HS-27A (cell line): Measurements from ENCODE around the gene CD79A.

ENCODE experiments used
- DNase-seq: peaks from one replicate; pipeline ENCODE4 v3.0.0-alpha.2; 2012; ENCODE audit warnings: low read depth, missing footprints

Gene CD79A

DNA sequence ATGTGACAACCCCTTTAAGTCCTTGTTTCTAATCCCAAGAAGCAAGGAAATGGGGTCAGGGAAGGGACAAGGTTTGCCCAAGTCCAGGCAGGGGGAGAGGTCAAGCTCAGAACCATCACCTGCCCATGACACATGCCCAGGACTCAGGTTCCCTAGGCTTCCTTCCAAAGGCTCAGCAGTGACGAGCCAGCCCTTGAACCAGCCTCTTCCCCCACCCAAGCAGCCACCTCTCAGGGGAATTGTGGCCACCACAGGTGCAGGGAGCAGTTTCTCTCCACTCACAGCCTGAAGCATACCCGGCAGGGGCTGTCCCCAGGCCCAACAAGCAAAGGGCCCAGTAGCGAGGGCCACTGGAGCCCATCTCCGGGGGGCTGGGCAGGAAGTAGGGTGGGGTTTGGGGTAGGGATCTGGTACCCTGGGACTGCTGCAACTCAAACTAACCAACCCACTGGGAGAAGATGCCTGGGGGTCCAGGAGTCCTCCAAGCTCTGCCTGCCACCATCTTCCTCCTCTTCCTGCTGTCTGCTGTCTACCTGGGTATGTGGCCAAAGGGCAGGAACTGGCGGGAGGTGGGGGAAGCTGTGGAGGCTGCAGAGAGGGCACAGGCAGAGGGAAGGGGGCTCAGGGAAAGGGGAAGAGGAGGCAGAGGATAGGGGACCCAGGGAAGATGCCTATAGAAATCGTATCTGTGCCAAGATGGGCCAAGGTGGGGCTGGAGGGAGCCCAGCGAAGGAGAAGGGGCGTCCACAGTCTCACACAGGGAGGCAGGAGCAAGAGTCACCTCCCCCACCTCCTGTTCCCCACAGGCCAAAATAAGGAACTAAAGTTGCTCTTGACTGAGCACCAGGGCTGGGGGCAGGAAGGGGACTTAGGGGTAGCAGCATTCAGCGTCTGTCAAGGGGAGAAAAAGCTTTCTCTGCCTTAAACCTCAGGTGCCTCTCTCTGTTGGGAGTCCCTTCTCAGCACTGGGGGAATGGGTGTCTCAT is at the start of gene CD79A:
Gene CD79A (plus strand): TSS at position 433 of the 986 bp plus-strand sequence. CDS start 26 bp downstream, at position 459.
- no peak for DNase-seq

DNA sequence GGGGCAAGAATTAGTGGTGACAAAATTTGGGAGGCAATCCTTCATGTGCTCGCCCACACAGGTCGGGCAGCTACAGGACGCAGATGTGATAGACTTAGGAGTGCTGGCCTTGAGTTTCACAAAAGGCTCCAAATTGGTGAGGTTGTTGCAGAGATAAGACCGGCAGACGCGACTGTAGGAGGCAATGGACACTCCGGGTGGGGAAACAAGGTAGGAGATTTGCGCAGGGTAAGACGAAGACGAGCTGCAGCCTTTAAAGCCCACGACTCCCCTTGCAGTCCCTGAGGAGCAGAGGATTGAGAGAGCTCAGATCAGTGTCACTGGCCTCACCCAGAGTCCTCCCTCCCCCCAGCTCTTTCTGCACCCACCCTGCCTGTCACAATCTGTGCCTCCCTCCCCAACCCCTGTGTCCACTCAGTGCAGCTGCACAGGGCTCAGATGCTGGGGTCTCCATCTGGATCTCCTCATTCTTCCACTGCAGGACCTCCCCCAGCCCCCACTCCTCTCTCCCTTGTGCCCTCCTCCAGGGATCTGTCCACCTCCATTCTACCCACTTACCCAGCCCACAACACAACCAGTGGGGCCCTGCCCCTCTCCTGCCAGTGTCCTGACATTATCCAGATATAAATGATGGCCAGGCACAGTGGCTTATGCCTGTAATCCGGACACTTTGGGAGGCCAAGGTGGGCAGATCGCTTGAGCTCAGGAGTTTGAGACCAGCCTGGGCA is 38.9 kb upstream of the CD79A start:
- DNase-seq: no peak

DNA sequence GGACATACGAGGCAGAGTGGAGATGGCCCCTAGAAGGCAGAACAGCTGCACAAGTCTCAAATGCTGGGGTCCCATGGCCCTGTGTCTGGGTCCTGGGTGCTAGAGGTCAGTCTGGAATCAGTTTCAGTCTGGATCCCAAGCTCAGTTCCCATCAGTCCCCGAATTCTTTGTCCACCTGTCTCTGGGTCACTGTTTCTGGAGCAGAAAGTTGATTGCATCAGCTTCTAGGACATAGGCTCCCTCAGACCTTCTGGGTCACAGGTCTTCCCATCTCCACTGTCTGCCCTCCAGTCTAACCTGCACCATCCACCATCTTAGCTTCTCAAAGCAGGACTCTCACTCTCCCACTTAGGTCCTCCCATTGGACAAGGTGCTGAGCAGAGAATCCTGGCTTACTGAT is 37.9 kb upstream of the CD79A start:
- no peak for DNase-seq

DNA sequence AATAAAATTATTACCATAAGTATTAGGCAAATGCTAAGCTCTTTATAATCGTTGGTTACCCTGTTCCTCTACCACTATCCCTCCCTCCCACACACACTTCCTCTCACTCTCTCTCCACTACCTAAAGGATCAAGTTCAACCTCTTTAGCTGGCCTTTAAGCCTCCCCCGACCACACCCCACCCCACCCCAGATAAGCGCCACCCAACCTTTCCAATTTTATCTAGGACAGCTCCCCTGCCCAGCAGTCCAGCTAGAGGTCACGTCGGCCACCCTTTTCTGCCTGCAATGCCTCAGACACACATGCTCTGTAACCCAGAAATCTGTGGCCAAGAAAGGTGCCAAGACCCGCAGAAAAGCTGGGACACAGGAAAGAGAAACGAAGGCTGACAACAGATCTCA is 33.7 kb upstream of the CD79A start:
- no peak for DNase-seq

DNA sequence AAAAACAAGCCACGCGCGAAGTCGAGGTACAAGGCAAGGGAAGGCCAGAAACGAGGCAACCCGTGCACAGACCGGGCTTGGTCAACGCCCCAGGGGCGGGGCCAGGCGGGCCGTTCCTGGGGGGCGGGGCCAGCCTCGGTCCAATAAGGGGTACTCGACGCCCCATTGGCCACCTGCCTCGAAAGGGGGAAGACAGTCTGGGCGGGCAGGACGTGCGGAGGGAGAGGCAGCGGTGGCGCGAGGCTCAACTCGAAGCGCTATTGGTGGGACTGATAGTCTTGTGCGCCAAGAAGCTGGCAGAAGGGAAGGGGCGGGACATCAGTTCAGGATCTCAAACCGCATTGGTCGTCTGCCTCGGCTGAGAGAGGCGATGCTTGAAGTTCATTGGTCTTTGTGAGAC is 32.5 kb upstream of the CD79A start, which contains the start of gene LYPD4:
Gene LYPD4 (minus strand): TSS at position 83 of the 400 bp plus-strand sequence. CDS start 5,398 bp downstream, outside the sequence.
- DNase-seq: no peak

DNA sequence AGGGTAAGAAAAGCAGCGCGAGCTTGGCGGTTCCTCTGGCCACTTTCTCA is 32.3 kb upstream of the CD79A start, which contains the start of gene DMRTC2:
Gene DMRTC2 (plus strand): TSS at position 42 of the 50 bp plus-strand sequence. CDS start 2,387 bp downstream, outside the sequence.
- DNase-seq: no peak

DNA sequence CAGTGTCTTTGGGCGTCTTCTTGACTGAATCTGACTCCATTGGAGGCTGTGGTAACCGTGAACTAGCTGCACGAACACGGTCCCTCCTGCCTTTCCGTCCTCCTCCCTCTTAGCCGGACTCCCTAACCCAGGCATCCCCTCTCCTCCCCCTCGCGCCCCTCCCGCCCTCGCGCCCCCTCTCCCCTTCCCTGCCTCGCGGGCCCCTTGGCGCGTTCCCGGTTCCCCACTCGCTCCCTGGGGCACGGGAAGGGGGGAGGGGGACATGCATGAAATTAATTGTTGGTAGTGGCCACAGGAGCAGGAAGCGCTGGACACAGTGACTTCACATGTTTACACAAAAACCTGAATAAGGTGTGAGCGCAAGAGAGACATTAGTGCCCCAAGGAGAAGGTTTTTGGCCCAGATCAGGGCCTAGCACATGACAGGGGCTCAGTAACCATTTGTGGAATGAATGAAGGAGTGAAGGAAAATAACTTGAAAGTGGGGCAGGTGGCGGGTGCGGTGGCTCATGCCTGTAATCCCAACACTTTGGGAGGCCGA is 32.0 kb upstream of the CD79A start:
- DNase-seq: no peak

DNA sequence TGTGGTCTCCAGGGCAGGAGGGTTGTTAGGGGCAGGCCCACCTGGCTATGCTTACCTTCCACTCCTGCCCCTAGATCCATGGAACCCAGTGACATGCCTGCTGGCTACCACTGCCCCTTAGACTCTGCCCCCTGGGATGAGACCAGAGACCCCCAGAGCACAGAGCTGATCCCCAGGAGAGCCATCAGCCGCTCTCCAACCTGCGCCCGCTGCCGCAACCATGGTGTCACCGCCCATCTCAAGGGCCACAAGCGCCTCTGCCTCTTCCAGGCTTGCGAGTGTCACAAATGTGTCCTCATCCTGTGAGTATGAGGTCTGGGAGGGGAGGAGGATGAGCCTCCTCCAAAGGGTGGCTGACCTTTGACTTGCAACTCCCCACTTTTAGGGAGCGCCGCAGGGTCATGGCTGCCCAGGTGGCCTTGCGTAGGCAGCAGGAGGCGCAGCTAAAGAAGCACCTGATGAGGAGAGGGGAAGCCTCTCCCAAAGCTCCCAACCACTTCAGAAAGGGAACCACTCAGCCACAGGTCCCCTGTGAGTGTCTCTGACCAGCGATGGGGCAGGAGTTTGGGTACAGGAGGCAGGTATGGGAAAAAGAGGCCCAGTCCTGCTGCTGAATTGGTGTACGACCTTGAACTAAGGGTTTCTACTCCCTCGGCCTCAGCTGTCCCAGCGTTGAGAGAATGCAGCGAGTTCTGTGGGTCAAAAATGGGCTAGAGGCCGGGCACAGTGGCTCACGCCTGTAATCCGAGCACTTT is 29.6 kb upstream of the CD79A start:
- DNase-seq: no peak

DNA sequence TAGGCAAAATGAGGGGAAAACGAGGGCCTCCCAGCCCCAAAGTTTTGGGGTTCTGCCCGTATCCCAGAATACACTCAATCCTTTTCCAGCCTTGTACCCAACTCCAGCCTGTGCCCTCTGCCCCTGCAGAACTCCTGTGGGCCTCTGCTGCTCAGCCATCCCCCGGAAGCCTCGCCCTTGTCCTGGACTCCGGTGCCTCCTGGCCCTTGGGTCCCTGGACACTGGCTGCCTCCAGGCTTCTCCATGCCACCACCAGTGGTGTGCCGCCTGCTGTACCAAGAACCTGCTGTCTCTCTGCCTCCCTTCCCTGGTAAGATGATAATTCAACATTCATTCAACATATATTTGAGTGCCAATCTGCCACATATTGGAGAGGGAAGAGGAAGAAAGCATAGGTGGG is 28.4 kb upstream of the CD79A start:
- DNase-seq: no peak

DNA sequence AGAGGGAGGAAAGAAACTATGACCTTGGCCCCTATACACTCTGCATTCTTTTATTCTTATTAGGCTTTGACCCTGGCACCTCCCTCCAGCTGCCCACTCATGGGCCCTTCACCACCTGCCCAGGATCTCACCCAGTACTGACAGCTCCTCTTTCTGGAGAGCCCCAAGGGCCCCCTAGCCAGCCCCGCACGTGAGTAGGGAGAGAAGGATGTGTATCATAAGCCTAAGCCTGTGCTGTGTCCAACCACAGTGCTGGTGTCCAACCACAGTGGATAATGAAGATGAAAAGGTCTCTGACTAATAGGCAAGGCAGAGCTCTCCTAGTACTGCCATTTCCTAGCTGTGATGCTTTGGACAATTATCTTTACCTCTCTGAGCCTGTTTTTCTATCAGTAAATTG is 28.0 kb upstream of the CD79A start:
- no peak for DNase-seq

DNA sequence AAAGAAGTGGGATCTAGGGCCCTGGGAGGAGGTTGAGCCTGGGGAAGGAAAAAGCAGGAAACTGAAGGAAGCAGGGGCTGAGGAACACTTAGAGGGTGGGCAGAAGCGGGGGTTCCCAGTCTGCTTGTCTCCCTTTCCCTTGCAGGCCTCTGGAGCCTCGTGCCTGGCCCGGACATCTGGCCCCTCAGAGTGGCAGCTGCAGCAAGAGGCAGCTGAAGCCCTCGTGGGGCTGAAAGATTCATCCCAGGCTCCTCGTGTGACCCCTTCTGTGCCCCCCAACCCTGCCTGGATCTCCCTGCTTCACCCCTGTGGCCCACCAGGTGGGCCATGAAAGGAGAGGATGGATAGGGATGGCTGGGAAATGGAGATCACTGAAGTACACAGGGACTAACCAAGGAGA is 26.7 kb upstream of the CD79A start:
- no peak for DNase-seq

DNA sequence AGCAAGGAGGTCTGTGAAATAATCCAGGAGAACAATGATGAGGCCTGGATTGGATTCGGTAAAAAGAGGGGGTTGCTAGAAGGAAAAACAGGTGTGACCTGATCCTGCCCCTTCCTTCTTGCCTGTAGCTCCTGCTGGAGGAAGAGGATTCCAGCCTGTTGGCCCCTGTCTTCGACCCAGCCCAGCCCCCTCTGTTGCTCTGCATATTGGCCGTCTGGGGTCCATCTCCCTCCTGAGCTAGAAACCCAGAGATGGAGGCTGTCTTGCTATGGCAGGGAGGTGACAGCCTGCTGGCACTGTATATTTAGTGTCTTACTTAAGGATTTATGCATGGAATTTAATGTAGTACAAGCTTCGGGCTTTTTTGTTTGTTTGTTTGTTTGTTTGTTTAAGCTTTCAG is 25.6 kb upstream of the CD79A start:
- DNase-seq: no peak

DNA sequence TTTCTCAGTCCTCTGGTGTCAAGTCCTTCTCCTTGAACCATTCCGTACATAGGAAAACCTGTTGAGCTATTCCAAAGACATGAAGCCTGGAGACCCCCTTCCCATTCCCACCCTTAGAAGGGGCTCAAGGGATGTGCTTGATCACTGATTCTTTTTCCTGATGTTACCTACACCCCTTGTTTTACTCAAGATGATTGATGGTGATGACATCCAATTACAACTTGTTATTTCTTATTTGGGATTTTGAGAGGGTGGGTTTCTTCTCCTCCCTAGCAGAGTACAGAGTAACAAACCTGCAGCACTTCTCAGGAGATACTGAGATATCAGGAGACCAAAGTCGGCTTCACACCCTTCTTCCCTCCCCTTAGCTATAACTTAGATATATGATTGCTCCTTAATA is 23.7 kb upstream of the CD79A start:
- no peak for DNase-seq

DNA sequence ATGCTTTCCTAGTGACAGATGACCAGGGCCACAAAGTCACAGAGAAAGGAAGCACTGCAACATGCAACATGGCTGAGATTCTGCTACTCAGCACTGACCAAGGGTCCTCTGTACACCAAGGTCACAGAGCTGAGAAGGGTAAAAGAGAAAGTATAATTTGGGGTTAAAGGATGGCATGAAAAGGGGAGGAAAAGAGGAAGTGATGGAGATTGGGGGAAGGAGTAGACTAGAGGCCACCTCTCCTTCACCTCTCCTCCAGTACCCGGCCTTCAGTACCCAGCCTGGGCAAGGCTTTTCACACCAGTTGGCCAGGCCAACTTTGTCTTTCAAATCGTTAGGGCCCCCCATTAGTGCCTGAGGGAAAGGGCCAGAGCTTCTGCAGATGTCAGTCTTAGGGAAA is 23.3 kb upstream of the CD79A start:
- no peak for DNase-seq

DNA sequence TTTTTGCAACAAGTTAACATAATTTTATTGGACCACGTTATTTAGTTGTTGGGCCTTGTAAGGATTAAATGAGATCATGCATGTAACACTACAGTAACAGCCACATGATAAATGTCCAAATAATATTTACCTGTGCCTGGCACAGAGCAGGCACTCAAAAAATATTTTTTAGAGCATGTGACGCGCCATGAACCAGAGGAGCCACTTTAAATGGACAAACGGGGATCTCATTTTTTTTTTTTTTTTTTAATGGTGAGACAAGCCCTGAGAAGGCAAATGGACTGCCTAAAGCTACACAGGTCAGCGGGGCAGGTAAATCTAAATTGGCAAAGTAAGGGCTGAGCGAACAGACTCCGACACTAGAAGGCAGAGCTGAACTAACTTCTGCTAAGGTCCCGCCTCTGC is 17.9 kb upstream of the CD79A start:
- no peak for DNase-seq

DNA sequence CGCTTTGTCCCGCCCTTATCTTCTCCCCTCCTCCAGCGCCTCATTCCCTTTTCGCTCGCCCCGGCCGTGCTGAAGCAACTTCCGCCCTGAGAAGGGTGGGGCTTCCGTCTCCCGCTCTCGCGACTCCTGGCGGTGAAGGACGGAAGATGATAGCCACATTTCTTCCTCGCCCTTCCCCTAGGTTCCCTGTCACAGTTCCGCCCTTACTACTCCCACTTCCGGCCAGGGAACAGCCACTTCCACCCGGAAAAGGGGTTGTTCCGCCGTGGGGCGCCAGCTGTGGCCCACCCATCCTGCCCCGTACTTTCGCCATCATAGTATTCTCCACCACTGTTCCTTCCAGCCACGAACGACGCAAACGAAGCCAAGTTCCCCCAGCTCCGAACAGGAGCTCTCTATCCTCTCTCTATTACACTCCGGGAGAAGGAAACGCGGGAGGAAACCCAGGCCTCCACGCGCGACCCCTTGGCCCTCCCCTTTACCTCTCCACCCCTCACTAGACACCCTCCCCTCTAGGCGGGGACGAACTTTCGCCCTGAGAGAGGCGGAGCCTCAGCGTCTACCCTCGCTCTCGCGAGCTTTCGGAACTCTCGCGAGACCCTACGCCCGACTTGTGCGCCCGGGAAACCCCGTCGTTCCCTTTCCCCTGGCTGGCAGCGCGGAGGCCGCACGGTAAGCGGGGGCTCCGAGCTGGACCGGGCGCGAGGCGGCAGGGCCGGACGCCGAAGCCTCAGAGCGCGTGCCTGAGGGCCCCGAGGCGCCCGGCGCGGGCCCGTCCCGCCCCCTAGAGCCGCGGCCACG is 17.3 kb upstream of the CD79A start, which contains the start of gene RPS19:
Gene RPS19 (plus strand): TSS at position 638 of the 801 bp plus-strand sequence. CDS start 520 bp downstream, outside the sequence.
- DNase-seq: peak; percentile 100

DNA sequence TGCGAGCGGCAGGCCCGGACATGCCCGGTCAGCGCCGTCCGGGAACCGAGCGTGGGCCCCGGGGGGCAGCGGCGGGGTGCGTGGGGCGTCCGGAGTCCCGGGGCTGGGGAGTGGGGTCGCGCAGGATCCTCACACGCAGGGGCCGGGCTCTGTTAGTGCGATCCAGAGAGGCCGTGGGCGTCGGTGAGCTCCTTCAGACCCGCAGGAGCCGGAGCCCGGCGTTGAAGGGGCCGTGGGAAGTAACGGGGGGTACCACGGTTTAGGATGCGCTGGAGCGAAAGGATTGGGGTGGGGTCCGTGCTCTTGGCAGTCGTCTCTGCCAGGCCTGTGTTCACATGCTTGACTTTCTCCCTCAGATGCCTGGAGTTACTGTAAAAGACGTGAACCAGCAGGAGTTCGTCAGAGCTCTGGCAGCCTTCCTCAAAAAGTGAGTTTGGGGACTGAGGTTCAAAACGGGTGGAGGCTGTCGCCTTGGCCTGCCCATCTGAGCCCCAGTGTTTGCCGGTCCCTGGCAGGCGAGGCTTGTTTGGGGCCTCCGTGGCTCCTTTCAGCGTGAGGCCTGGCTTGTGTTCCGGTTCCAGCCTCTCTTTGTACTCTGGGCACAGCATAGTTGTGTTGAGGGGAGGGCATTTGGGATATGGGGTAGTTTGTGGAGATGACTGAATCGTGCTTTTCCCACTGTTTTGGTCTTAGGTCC is 16.5 kb upstream of the CD79A start:
- DNase-seq: no peak

DNA sequence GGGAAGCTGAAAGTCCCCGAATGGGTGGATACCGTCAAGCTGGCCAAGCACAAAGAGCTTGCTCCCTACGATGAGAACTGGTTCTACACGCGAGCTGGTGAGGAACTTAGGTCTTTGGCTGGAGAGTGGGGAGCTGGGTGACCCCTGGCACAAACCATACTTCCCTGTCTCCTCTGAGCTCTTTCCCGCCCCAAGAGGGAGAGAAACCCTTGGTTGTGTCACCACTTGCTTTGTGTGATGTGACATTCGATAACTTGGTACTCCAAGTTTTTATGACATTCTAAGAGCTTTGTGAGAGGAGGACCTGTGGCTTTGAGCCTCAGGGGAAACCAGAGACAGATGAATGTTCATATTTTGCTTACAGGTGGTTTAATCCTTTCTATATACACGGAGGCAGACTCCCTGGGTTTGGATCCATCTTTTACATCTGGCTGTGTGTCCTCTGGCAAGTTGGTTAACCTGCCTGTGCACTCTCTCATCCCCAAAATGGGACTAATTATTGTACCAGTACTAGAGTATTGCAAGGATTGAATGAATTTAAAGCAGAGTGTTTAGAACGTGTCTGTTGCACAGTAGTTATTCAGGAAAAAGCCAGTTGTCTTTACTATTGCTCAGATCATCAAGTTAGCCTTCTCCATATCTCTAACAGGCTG is 15.8 kb upstream of the CD79A start:
- no peak for DNase-seq

DNA sequence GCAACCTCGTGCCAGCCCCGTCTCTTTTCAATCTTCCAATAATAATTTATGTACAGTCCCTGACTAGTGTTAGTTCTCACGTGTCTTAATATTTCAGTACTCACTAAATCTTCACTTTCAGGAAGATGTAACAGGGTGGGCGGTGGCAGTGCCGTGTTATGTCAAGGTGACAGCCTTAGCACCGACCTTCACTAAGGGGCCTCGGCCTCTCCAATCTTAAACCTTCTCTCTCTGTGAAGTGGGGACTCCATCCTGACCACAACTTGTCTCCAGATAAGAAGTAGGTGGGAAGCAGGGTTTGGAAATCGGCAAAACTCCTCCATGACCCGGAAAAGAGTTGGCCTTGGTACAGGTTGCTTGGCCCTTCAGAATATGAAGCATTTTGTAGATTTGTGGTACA is 15.2 kb upstream of the CD79A start:
- DNase-seq: no peak

DNA sequence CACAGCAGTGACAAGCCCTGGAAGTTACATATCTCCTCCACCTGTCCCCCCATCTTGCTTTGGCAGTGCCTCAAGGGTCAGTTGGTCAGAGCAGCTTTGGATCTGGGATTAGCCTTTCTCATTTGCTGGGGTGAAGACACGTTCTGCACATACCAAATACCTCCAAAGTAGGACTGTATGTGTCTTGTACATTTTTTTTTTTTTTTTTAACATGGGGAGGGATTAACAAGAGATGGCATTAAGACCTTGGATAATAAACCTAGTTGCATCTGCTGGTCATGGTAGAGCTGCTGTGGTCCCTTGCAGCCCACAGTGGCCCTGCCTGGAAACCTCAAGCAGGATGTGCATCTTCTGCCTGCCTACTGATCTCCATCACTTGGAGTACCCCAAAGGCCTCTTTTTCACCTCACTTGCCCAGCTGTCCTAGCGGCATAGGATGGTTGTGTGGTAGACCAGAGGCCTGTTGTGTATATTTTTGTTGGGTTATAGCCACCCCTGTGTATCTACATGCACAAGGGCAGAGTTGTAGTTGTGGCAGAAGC is 14.6 kb upstream of the CD79A start:
- no peak for DNase-seq
